NCI-H2171 treated with DMSO at 0.1 percent for 48 hours (cell line): ENCODE data around the gene TEC.

Experiments used
- DNase-seq: peaks from one replicate; lab custom pipeline; 2025; lab: John Stamatoyannopoulos, UW

Gene TEC

DNA sequence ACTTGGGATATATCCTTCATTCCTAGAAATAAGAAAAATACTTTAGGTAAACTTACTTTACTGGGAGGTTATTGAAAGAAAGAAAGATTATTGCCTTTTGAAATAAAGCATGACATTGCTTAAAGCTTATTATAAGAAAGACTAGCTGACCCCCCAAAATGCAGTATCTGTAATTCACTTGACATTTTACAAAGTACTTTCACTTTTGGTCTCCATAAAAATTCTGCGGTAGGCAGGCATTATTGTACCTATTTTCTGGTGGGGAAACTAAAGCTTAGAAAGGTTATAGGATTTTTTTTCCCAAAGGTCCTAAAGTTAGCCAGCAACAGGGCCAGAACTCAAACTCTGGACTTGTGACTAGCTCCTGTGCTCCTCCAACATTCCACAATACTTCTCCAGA, 105.9 kb downstream of the TEC start:
- no peak for DNase-seq

DNA sequence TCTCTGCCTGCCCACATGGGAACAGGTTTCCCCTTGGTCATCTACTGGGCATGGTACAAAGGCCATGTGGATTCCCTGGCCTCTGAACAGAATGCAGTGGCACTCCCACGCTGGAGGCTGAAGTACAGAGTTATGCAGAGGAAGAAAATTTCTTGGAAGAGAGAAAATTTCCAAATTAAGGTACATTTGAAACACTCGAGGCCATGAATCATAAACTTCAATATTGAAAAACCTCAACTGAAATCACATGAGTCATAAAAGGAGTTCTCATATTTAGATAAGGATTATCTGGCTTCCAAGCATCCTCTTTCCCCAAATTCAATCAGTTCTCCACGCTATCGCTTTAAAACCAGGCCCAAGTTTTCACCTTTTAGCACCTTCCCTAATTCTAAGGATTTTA, 107.5 kb downstream of the TEC start:
- DNase-seq: no peak

DNA sequence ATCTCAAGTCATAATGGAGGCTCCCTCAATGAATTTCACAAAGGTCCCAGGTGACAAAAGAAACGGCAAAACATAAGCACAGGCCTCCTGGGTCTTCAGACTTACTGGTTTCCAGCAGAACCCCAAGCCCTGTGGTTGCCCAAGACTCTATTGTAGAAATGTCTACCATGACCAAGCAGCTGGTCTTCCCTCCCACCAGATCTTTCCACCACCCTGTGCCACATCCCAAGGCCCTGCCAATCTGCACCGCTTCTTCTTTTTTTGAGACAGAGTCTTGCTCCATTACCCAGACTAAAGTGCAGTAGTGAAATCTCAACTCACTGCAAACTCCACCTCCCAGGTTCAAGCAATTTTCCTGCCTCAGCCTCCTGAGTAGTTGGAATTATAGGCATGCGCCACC, 112.4 kb downstream of the TEC start:
- no peak for DNase-seq

DNA sequence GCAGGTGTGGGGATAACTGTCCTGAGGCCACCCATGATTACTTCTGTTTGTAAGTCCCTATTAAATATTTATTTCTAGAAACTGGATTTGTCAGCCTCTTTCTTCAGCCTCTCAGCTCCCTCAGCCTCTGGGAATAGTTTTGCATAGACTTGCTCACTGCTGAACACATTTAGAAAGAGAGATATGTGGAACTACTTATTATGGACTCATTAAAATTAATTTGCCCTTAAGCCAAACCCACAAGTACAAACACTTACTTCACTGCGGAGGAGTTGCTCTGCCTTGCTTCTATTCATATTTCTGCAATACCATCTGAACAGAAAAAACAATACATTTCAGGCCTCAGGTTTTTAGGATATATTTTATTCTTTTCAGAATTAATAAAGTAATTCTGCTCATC, 113.2 kb downstream of the TEC start:
- DNase-seq: no peak

DNA sequence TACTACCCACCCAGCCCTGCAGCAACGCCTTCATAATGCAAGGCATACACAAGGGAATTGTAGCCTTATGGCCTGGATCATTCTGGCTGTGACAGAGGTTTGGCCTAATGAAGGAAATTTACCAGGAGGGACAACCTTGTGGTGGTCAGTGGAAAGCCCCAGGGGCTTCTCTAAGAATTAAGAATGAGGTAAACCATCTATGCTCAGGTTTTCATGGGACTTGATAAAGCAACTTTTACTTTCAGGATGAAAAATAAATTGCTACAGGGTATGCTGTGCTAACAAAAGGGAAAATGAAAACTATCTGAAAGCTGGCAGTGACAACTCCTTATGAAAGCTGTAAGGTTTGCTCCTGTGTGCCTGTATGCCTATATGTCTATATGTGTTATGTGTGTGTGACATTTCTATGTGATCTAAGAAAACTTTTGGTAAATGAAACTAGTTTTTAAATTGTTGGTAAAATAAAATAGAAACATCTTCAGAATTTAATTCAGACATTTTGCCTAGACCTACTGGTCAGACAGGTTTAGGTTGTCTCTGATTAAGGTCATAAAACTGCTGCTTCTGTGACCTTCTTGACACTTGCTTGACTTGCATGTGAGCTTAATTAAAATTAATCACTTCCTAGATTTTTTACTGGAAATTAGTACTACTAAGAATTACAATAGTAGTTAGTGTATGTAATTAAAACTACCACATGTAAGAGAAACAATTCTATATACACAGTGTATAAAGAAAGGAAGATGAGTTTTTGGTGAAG, 115.7 kb downstream of the TEC start:
- DNase-seq: no peak

DNA sequence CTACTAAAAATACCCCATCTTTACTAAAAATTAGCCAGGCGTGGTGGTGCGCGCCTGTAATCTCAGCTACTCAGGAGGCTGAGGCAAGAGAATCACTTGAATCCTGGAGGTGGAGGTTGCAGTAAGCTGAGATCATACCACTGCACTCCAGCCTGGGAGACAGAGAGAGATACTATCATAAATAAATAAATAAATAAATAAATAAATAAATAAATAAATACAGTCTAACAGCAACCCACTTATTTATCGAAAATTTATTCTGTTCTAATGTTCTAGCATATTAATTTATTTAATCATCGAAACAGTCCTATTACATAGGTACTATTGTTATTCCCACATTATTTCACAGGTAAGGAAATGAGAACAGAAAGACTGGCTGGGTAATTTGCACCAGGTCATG, 117.4 kb downstream of the TEC start:
- DNase-seq: no peak

DNA sequence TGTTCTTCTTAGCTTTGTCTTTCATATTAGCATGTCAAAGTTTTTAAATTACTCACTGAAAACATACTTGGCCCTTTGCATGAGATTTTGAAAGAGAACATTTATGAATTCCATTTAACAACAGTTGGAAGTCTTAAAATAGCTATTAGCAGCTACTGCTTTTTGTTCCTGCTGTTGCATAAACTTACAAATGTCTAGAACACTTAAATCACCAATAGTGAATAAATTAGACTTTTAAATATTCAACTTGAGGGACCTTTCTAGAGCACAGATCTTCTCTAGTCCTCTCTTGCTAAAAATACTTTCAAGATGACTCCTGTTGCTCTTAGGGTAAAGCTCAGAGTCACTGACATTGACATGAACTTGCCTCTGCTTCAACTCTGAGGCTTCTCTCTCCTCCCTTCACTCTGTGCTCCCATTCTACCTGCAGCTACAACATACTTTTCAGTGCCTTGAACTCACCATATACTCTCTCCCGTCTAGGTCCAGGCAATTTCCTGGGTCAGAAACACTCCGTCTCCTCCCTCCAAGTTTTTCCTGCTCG, 119.7 kb downstream of the TEC start:
- DNase-seq: no peak

DNA sequence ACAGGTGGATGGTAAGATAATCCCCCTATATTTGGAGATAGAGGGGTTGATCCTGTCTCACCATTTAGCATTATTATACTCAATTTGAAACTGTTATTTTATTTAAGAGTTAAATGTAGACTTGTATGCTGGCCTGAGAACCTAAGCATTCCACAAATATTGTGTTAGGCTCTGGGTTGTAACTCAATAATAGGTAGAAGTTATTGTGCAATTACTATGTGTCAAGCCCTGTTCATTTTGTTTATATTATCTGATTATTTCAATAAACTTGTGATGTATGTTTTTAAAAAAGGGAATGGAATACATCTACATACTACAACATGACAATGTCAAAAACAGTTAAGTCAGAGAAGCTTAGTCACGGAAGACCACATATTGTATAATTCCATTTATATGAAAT, 122.0 kb downstream of the TEC start:
- no peak for DNase-seq

DNA sequence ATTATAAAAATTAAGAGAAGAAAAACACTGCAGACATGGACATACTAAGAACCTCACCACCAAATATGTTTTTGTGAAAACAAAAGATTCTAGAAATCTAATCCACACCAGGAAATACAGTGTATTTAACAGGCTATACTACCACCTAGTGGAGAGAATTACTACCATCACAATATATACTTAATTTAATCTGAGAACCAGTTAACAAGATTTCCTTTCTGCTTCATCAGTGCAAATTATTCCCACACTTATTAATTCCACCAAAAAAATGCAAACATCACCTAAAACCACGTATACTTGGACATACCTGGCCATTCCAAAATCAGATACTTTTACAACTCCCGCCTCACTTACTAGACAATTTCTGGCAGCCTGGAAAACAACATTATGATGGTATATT, 128.6 kb downstream of the TEC start:
- peak; percentile 0 for DNase-seq

DNA sequence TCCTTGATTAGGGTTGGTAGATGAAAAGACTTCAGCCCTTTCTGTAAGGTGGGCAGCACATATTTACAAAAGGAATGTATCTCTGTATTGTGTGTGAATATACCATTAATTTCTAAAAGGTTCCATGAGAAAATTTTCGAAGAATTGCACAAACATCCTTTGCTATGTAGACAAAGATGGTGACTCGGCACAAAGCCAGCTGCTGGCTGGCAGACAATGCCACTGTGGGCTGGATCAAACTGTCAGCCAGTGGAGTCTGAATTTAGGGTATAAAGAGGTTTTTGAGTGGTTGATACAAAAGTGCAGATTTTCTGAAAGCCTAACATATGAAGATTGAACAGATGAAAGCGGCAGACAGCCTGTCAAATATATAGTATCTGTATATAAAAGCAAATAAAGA, 129.9 kb downstream of the TEC start:
- DNase-seq: no peak

DNA sequence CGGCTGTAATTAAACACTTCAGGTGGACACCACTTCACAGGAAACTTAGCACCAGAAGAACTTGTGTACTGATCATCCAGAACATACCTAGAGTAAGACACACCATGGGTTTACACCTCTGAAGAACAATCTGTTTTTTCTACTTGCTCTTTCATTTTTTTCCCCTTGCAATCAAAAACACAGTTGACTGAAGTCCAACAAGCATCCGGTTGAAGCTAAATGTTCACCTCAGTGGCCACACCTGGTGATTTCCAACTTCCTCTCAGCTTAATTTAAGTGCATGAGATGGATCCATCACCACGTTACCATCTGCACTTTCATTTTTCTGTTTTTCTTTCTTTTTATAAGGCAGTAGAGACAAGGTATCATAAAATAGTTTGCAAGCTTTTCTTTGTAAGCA, 130.7 kb downstream of the TEC start:
- DNase-seq: no peak

DNA sequence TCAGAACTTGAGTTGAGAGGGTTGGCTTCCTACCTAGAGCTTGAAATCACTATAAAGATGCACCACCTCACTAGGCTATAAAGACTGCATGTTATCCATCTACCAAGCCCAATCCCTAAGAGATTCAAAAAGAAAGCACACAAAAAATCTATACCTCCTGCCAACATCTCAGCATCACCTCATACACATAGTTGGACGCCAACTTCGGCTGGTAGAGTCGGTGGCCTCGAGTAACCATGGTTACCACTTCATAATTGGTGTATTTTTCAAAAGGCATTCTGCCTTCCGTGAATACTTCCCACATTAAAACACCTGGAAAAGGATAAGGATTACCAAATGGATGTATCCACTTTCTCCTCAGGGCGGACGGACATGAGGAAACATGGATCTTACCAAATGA, 131.1 kb downstream of the TEC start:
- no peak for DNase-seq

DNA sequence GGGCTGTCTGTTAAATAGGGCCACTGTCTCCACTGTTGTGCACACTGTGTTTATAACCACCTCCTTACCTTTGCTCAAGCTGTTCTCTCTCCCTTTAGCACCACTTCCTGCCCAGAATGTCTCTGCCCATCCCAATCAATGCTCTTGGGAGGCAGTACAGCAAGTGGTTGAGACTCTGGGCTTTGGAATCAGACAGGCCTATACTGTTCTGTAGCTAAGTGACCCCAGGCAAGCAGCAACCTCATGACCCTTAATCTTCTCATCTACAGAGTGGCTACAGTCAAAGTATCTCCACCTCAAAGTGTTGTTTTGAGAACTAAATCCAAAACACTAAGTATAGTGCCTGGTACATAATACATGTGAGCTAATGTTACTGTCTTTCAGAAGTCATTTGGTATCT, 131.8 kb downstream of the TEC start:
- no peak for DNase-seq

DNA sequence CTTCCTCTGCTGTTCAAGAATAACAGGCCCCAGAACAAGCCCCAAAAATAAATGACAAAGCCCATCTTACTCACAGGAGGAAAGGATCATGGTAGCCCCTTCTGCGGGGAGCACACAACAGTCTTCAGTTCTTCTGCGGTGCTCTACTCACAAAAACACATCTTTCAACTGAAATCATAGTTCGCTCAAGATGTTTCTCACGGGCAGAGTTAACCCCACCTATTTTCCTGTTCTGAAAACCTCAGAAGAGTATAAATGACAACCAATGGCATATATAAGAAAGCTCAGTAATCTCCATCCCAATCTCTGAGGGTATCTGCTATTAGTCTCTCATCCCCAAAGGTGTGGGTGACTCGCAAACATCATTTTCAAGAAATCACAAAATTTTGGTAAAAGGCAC, 135.6 kb downstream of the TEC start, which contains the start of gene TXK:
Gene TXK (minus strand): TSS at position 170 of the 400 bp plus-strand sequence. CDS start 80 bp downstream, at position 90.
- no peak for DNase-seq

DNA sequence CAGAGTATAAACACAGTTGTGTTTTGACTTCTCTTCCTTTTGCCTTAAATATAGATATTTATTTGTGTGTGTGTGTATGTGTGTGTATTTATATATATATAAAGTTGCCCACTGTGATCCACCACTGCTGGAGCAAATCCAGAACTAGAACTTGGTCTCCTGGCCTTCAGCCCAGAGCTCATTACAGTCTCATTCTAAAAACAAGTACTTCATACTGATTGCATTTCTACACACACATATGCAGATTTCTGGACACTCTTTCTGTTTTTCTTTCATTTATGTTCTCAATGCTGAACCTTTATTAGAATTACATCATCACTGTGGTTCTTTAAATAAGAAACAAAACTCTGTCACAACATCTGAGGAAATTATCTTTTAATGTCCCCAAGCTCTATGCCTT, 136.0 kb downstream of the TEC start:
- DNase-seq: no peak

DNA sequence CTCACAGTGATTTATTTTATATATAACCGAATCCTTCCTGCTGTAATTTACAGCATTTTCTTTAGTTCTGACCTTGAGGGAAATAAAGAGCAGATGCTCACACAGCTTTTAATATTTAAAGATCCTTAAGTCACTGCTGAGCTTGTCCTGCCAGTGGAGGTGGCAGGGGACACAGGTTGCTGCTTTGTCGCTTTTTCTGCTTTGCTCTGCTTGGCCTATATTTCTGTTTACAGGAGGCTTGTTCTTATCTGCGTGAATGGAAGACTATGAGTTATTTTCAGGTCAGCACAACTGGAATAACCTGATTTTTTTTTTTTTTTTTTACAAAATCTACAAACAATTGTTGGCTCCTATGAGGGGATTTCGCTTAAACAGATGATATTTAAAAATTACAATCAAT, 137.9 kb downstream of the TEC start:
- no peak for DNase-seq

DNA sequence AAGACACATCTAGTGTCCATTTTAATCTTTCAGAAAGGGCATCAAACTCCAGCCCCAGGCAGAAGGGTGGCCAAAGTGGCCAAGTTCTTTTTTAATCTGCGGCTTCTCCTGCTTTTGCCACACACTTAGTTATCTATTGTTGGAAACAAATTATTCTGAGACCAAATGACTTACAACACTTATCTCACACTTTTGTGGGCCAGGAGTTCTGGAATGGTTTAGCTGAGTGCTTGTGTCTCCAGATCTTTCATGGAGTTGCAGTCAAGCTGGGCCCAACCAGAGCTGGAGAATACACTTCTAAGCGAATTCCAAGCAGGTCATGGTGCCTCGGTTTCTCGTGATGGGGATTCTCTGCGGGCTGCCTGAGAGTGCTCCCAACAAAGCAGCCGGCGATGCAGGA, 139.5 kb downstream of the TEC start:
- no peak for DNase-seq

DNA sequence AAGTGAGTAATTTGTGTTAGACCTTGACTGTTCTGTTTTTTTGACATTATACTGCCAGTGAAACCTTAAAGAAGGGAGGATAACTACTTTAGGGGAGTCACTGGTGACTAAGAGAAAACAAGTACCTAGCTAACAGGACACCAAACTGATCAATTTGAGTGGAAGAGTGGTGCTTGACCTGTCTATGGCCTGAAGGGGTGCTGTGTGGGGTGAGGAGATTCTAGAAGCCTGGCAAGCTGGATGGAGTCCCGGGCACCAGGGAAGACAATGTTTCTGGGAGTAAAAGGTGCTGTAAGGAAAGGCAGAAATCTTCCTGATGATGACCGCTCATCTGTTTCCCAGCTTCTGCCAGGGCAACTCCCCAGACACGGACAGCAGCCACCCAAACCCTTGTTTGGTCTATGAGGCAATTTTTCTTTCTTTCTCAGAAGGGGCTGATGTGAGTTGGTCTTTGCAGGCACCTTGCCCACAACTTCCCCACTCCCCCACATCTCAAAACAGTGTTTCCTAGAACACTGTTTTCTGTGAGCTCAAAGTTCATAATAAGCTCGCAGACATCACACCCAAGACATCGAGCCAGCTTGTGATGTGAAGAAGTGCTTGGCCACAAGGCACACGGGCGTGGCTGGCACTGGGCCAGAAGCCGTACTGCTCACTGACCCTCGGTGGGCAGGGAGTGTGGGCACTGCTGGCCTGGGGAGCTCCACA, 140.2 kb downstream of the TEC start:
- no peak for DNase-seq

DNA sequence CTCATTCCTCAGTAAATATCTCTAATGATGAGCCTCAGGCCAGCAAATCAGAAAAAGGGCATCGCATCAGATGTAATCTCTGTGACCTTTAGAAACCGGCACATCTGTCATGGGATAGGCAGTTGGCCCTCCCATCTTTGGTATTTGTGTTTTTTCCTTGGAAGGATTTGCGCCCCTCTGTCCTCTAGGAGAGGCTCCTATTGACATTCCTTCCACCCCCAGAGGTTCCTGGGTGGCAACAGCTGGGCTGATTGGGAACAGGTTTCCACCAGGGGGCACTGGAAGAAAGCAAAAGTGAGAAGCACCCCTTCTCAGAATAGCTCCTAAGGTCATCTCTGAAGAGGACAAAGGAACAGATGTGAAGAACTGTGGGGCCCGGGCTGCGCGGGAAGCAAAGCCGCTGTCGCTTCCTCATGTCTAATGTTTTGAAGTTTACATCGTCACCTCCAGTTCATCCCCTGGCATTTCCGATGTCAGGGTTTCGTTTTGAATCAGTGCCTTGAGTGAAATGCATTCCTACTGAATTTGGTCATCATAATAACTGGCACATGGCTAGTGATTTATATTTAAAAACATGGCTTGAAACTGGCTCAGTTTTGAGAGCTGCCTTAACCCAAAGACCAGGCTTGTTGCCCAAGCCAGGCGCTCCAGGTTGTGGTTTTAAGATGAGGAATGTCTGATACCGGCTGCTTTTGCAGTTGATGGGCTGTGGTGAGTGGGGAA, 141.8 kb downstream of the TEC start:
- DNase-seq: no peak

DNA sequence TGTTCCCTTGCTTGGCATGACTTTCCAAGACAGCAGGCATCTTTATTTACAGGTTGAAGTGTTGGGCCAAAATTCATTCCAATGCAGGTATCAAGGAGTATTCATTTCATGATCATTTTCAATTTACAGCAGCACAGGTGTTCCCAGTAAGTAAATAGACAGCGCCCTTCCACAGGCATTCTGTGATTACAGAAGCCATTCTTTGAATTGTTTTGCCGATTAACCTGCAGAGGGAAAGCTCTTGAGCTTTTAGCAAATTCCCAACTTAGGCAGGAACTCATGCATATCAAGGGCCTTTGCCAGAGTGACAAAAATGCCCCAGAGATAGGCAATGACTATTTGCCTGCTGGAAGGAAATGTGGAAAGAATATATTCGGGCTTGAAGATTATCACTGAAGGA, 142.4 kb downstream of the TEC start:
- DNase-seq: no peak

DNA sequence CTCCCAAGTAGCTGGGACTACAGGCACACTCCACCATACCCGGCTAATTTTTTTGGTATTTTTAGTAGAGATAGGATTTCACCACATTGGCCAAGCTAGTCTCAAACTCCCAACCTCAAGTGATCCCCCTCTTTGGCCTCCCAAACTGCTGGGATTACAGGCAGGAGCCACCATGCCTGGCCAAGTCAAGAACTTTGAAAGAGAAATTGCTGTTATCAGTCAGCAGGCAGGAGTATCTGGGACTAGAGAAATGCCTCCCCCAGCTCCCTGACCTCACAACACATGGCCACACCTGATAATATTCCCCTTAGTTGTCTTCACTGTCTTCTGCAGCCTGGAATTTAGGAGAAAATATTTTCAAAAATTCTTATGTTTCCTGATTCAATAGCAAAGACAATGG, 143.0 kb downstream of the TEC start:
- DNase-seq: no peak

DNA sequence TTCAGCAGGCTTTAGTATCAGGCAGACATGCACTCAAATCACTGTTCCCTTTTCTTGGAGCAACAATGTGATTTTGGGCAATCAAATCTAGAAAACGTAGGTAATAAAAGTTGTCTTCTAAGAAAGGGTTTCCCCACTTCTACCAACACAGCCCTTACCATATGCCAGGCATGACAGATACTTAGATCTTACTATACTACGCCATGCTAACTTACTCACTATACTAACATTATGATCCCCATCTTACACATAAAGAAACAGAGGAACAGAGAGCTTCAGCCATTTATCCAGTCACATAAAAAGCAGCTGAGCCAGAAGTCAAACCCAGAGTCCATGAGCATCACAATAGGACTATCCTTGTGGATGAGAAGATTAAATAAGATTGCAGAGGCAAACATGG, 144.8 kb downstream of the TEC start:
- no peak for DNase-seq

DNA sequence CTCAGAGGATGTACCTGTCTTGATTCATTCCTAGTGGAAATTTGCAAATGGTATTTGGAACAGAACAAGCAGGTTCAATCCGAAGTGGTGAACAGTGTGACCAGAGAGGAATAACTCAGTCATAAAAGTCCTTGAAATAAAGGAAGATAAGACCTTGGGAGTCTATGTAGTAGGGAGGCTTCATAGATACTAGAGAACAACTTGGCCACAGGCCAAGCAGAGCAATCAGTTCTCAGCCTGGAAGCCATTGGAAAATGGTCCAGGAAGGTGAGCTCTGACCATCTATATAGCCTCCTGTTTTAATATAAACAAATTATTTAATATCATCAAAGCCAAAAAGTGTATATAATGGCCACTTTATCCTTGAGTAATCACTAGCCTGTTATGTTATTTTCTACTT, 146.9 kb downstream of the TEC start:
- no peak for DNase-seq
